T-helper 1 cell (primary cell): ENCODE data around the gene TEX2.
"Not testable (repeated sequence)": the region's sequence is repeated elsewhere in the genome, so short reads cannot be mapped to it uniquely, and the experiment has no call there.

Source experiments
- DNase-seq, 5 donors: peaks; one replicate each; pipeline ENCODE4 v3.0.0-alpha.2; 2012 to 2020

TEX2 gene

DNA sequence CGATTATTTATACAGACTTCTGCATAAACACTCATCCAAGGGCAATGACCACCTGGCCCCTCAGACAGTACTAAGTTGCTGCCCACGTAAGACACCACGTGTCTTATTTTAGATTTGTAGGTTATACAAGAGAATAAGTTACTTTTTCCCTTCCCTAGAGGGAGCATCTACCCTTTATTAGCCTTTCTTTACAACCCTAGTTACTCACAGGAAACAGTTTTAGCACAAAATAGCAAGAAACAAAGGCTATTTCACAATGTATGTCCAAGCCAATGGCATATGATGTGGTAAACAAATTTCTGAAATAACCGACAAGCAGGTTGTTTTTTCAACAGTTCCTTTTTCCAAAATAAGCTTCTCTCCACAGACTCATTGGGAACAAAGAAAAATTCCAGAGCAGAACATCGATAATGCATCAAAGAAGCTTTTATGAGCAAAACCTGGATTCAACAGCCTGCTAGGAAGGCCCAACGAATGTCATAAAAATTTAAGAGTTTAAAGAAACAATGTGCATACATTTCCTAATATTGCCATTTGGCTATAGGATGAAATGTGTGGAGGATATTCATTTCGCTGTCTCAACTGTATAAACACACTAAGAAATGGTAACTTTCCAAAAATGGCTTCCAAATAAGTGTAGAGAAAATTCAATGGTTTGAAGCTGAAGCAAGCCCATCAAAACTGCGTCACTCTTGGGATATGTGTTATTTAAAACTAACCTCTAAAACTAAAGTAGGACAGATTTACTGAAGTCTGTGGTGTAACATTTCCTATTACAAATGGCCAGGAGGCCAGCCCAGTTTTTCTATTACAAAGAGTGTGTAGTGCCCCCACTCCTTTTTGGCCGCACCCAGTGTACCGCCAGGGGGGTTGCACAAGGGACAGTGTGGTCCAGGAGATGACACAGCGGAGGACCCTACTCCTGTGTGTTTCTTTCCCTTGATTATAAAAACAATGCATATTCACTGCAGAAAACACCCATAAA is 82.7 kb downstream of the TEX2 start:
- DNase-seq: no peak

DNA sequence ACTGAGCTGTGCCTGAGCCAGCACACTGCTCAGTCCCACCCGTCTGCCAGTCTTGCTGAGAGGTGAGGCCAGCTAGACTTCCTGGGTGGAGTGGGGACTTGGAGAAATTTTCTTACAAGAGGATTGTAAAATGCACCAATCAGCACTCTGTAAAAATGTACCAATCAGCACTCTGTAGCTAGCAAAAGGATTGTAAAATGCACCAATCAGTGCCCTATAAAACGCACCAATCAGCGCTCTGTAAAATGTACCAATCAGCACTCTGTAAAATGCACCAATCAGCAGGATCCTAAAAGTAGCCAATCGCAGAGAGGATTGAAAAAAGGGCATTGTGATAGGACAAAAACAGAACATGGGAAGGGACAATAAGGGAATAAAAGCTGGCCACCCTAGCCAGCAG is 84.0 kb downstream of the TEX2 start:
- DNase-seq: not testable (repeated sequence)

DNA sequence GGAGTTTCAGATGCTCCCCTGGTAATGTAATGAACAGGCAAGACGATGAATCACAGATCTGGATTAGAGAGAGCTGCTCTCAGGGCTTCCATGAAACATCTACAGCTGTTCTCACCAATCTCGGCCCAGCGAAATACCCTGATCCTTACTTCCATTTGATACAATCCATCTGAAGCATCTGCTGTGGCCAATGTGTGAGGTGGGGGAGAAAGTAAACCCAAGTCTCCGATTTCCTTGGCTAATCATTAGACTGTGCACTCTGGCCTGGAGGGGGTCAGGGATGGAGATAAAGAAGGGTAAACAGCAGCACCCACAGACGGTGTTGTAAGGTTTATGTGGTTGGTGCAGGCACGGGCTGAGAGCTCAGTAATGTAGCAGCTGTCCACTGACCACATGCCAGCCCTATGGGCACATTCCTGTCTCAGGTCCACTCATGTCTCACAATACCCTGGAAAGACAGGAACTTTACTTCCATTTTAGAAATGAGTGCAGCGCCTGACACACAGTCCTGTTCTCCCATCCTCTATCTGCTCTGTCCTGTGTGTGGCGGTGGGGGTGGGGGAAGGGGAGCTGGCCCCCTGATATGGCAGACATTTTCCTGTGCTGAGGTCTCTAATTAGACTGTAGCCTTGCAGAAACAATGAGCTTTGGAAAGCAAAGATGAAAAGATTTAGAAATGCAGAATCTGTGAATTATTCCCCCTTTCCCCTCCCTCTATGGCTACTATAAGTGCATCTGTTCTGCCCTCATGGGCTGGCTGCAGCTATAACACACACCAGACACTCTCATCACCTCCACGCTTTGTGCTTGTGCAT is 84.8 kb downstream of the TEX2 start:
- no peak for DNase-seq

DNA sequence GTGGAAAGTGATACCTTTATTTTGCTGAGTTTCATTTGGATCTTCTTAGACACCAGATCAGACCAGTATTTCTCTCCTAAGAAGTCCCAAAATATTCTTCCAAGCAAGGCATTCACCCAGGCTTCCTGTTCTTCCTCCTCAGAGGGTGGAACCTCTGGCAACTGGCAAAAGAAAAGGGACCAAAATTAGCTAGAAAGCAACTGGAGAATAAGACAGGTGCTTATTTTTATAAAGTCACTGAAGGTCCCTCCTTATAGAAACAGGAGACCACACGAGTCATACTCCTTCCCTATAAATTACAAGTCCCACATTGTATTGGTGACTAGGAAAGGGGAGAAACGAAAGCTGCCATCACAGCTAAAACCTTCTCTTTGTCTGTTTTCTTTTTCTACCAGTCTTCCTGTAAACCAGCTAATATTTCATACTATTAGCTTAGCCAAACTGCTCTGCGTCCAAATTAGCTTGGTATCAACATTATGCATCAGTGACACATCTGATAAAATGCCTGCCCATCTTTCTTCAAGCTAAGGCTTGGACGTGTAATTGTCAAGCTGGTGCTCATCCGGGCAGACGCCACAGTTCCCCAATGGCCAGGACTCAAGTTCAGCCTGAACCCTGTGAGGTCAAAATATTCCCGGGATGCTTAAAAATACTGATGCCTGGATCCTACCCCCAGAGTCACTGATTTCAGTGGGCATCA is 85.6 kb downstream of the TEX2 start:
- no peak for DNase-seq

DNA sequence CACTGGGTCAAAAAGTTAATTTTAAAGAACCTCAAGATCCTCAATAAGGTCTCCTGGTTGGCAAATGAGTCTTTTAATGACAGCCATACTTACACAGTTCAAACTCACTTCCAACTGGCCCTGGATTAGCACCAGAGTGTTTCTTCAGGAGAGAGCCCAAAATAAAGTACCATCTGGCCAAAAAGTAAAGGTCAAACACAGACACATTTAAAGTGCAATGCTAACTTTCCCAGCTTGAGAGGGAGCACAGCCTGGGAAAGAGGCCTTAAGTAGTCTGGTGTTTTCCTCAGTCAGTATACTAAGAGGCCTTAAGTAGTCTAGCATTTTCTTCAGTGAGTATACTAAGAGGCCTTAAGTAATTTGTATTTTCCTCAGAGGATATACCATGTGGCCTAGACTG is 86.5 kb downstream of the TEX2 start:
- DNase-seq: no peak

DNA sequence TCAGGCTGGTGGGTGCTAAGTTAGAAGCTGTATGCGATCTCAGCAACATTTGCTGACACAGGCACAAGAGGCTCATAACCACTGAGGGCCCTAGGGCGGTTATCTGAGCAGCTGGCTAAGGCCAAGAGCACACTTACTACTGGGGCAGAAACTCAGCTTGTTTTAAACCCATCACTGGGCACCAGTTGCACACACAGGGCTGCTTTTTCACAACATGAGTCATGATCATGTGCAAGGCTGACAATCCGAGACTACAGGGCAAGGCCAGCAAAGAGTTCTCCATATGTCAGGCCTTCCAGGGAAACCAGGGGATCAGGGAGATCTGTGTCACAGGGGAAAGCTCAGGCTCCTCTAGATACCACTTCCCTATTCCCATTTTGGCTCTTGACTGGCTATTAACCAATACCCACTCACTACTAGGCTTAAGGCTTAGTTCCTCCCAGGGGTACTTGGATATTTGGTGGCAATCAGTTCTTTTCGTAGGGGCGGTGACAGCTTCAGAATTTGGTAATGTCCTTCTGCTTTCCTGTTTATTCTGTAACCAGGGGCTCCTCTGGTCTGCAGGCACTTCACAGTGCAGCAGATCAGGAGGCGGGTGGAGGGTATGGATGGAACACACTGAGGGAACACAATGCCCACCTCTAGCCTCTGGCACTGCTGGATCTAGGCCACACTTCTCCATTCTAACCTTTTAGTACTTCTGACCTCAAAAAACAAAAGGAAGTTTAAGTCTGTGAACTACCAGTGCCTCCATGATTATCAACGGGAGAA is 88.2 kb downstream of the TEX2 start:
- no peak for DNase-seq

DNA sequence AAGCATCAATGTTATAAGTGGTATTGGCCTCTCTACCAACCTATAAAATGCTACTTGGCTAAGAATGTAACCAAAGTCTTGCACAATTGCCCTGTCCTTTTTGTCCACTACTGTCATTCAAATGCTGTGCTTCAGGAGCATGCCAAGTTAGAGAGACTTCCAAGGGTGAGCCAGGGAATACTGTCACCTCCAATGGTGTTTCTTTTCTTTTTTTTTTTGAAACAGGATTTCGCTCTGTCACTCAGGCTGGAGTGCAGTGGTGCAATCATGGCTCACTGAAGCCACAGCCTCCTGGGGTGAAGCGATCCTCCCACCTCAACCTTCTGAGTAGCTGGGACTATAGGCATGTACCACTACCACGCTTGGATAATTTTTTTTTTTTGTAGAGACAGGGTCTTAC is 89.4 kb downstream of the TEX2 start:
- DNase-seq: no peak

DNA sequence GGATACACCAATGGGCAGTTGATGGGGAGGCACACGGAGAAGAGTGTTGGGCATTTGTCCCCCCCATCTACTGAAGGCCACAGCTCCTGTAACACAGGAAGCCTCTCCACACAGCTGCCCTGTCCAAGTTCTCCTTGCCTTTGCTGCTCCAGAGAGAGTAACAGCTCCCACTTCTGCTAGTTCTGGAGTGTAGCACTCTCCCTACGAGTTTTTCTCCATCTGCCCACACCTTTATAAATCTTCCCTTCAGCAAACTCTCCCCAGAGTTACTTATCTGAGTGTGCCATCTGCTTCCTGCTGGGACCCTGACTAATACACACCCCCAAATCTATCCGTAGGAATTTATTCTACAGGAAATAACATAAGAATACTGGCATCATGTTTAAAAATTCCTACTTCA is 90.5 kb downstream of the TEX2 start:
- no peak for DNase-seq

DNA sequence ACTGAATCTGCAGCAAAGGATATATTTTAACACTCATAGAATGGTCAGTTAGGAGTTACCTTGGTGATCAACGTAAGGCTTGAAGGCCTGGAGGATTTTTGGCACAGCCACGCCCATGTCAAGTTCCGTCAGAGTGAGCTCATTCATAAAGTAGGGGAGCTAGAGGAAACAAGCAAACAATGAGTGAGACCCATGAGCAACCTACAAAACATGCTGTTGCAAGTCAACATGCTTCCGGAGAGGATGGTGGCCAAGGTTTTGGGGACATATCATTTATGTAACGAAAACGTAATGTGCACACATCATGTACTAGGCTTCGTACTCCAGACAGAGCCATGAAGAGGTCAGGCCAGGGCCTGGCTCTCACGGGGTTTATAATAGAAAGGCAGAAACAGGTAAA is 92.0 kb downstream of the TEX2 start:
- DNase-seq: no peak

DNA sequence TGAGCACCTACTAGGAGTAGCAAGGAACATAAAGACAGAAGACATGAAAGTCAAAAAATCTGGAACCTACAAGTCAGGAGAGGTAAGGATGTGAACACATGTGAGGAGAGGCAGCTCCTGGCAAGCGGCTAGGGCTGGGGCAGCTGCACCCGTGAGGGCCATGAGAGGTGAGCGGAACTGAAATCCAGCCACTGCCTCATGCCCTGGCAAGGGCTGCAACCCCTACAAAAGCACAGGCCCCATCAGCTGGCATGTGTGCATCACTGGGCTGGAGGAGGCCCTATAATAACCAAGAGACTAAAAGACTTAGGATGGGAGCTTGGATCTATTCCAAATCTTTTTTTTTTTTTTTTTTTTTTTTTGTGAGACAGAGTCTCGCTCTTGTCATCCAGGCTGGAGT is 92.8 kb downstream of the TEX2 start:
- no peak for DNase-seq

DNA sequence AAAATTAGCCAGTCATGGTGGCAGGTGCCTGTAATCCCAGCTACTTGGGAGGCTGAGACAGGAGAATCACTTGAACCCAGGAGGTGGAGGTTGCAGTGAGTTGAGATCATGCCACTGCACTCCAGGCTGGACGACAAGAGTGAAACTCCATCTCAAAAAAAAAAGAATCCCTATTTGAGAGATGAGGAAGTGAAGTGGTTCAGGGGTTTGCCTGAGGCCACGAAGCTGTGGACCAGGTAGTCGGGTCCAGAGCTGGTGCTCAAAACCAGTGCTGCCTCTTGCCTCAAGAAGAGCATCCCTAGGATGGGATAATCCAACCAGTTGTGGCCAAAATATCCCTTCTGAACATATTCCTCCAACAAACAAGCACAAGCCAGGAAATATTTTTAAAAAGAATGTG is 95.4 kb downstream of the TEX2 start:
- DNase-seq: not testable (repeated sequence)

DNA sequence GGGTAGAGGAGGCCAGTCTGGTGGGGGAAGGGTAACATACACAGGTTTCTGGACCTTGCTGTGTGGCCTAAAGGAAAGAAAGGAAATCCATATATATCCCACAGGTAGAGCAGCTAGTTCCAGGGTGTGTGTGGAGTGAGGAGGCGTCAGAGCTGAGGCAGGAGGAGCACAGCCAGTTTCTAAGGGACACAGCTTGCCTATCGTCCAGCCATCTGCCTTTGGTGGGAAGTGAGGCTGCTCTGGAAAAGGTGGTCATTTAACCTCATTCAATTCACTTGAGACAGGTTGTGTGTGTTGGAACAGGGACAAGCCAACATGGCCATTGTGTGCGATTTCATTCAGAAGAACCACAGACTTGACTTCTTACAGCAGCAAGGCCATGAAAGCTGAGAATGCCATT is 96.2 kb downstream of the TEX2 start:
- no peak for DNase-seq

DNA sequence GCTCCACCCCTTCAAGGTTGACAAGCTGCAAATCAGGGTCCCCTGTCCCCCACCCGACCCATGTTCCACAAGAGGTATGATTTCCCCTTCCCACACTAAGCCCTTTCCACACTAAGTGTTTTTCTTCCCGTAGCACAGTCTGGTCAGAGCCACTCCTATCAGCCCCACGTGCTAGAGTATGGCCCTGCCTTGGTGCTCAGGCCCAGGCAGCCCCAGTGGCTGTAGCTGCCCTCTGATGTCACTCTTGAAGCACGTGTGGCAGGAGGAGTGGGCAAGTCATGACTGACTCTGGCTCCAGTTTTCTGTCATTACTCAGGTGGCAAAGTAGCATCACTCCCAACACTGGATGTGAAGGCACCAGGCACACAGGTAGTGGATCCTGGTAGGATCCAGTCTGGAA is 97.7 kb downstream of the TEX2 start:
- DNase-seq: no peak

DNA sequence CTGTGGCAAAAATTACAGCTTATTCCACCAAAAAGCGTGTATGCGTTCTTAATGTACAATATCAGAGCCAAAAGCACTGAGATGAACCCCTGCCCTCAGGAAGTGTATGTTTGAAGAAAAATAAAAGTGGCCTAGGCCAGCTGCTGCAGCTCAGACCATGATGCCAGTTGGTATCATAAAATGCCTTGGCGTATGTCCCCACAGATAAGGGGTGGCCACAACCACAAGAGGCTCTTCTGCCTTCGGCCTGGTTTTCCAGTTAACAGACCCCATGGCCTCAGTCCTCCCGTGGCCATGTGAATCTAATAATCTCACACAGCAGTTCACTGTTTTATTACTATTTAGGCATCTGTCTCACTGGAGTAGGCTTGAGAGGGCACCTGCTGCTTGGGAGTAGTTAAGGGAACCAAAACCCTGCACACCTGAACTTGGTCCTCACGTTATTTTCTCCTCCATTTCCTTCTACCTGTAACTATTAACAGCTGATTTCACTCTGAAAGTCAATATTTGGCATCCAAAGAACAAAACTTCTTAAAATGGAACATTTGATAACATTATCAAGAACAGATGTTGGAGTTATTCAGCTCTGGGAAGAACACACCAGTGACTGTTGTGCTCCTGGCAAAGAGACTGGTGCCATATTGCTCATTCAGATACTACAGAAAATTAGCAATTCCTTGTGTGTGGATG is 98.3 kb downstream of the TEX2 start:
- DNase-seq: no peak

DNA sequence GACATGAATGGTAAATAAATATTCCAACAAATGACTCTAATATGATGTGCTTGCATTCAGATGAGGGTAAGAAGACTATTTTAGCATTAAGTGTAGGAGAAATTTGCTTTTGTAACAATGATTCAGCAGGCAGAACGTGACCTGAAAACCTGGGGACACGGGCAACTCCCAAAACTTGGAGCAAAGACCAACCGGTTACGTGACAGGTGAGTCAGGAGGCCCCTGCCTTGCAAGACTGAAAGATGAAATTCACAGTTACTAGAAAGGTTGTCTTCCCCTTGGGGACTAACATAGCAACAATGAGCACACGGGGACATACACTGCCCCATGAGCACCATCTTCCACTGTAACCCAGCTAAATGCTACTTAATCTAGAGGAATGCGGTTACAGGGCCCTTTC is 99.6 kb downstream of the TEX2 start:
- no peak for DNase-seq

DNA sequence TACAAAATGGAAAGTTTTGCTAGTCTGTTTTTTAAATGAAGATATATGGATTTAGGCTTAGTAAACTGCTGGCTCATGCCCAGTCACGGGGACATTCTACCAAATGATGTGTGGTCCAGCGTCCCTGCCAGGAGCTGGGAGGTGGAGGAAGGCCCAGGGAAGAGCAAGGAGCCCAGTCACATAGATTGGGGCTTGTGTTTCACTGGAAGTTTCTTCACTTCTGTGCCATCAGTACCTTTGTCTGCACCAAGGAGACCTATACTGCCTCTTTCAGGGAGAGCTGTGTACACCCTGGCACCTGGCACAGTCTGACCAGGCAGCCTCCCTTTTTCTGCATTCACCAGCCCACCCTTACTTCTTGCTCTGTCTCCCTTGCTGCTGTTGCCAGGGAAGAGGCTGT is 100.5 kb downstream of the TEX2 start:
- DNase-seq: no peak

DNA sequence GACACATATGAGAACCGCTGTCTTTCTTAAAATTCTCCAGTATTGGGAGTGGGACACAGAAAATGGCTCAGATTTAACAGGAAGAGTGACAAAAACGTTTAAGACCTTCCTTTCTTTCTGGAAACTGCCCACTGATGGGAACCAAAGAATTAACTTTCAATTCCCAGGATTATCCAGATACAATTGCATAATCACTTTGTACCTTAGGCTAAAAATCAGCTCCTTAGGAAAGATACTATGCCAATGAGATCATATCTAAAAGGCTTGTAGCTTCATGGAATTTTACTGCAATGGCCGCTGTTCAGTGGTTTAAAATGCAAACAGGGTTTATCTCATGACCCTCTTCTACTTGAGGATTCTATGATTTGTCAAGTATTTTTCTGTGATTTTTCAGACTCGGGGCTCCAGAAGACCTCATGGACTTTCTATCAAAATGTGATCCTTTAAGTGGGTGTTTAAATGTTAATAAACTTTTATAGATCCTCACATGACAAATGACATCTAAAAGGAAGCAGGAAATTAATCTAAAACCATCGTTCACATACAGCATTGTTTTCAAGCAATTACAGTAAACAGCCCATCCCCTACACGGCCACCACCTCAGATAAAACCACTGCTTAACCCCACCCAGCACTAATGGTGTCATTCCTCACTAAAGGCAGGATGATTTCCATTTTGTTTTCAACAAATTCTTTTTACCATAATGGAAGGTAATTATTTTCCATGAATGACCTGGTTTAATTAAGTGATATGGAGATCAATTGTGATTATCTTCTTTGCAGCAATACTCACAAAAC is 101.5 kb downstream of the TEX2 start:
- DNase-seq: no peak

DNA sequence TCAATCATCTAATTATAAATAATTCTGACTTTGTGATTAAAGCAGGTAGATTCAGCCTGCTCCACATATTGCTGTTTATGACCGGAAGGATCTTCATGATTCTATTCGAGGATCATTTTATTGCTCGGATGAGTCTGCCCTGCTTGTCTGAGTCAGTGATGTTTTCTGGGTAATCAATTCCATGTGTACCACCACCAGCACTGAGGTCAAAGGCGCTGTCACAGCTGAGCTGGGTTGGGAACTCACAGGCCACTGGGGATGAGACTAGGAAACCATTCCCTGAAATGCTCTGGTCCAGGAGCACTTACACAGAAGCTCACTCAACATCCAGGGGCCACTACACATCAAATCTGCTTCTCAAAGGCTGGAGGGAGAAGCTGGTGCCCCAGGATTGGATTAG is 102.7 kb downstream of the TEX2 start:
- no peak for DNase-seq

DNA sequence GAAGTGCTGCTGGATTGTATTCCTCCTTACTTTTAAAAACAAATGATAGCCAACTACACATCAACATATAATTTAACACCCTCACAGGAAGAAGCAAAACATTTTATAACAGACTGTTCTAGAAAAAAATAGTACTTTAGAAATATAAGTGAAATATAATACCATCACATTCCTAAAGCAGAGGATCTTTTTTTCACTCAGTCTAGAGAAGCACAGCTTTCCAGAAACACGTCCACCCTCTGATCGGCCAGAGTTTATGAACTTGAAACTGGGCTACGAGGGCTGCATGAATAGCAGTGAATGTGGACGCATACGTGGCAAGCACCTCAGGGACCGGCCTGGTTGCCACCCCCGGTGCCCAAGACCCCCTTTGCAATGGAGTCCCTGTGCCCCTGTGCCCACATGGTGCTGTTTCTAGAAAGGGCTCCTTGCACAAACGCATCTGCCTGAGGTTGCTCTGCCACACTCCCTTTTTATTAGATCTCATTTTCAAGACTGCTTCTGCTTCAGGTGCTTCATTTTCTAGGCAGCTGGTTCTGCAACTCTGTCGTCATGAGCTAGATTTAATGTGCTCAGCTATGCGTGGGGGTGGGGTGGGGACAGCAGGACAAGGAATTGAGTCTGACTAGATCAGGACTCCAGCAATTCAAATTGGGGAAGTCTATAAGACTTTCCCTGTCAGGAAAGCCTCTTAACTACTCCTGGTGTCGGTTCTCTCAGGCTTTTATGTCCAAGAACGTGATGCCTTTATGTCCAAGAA is 104.0 kb downstream of the TEX2 start:
- no peak for DNase-seq

DNA sequence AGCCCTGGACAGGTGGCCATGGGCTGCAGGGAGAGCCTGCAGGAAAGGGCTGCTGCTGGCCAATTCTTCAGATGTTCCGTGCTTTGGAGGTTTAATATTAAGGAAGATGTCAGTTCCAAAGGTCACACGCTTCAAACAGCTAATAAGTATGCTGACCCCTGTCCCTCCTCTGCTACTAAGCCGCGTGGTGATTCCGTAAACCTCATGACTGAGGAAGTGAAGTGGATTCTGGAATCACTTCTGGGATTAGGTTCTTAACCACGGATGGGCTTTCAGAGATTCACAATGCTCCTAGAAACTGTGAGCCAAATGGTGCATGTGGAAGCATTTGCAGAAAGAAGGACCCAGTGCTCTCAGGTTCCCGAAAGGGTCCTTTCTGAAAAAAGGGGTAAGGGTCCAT is 104.7 kb downstream of the TEX2 start:
- no peak for DNase-seq
